ENCODE data around the gene ZNF133.

DNA sequence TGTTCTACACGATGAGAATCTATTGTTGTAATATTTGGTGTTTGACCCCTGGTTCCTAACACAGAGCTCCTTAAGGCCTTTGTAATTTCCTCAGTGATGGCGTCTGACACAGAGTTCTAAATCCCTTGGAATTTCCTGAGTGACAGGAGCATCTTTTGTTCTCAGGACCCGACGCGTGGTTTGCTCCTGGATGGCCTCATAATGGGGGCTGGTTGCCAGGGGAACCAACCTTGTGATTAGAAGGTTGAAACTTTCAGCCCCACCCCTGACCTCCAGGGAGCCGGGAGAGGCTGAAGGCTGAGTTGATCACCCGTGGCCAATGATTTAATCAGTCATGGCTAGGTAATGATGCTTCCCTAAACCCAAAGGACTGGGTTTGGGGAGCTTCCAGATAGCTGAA, 20.5 kb upstream of the ZNF133 start:
- TF ChIP-seq, protein P1, sequence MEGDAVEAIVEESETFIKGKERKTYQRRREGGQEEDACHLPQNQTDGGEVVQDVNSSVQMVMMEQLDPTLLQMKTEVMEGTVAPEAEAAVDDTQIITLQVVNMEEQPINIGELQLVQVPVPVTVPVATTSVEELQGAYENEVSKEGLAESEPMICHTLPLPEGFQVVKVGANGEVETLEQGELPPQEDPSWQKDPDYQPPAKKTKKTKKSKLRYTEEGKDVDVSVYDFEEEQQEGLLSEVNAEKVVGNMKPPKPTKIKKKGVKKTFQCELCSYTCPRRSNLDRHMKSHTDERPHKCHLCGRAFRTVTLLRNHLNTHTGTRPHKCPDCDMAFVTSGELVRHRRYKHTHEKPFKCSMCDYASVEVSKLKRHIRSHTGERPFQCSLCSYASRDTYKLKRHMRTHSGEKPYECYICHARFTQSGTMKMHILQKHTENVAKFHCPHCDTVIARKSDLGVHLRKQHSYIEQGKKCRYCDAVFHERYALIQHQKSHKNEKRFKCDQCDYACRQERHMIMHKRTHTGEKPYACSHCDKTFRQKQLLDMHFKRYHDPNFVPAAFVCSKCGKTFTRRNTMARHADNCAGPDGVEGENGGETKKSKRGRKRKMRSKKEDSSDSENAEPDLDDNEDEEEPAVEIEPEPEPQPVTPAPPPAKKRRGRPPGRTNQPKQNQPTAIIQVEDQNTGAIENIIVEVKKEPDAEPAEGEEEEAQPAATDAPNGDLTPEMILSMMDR (conservative IDR thresholded peaks at IDR 0.05; ENCODE audit: low read depth in 2 of 2): no peak
- TF ChIP-seq STAT1 (IDR thresholded peaks at IDR 0.05; ENCODE audit: unreplicated experiment) (no peak), CREB1 (CRISPR knock-in tag; IDR thresholded peaks at IDR 0.05; ENCODE audit: low read depth) (no peak), EZH2 (IDR thresholded peaks at IDR 0.05; ENCODE audit: low read depth, unreplicated experiment) (no peak), JUNB (IDR thresholded peaks at IDR 0.05; ENCODE audit: unreplicated experiment) (no peak), POLR2AphosphoS5 (IDR thresholded peaks at IDR 0.05; ENCODE audit: low read depth) (no peak), EZH2phosphoT487 (IDR thresholded peaks at IDR 0.05; ENCODE audit: unreplicated experiment) (no peak), NANOG (IDR thresholded peaks at IDR 0.05; ENCODE audit: borderline replicate concordance) (no peak)
- TF ChIP-seq, protein P2, sequence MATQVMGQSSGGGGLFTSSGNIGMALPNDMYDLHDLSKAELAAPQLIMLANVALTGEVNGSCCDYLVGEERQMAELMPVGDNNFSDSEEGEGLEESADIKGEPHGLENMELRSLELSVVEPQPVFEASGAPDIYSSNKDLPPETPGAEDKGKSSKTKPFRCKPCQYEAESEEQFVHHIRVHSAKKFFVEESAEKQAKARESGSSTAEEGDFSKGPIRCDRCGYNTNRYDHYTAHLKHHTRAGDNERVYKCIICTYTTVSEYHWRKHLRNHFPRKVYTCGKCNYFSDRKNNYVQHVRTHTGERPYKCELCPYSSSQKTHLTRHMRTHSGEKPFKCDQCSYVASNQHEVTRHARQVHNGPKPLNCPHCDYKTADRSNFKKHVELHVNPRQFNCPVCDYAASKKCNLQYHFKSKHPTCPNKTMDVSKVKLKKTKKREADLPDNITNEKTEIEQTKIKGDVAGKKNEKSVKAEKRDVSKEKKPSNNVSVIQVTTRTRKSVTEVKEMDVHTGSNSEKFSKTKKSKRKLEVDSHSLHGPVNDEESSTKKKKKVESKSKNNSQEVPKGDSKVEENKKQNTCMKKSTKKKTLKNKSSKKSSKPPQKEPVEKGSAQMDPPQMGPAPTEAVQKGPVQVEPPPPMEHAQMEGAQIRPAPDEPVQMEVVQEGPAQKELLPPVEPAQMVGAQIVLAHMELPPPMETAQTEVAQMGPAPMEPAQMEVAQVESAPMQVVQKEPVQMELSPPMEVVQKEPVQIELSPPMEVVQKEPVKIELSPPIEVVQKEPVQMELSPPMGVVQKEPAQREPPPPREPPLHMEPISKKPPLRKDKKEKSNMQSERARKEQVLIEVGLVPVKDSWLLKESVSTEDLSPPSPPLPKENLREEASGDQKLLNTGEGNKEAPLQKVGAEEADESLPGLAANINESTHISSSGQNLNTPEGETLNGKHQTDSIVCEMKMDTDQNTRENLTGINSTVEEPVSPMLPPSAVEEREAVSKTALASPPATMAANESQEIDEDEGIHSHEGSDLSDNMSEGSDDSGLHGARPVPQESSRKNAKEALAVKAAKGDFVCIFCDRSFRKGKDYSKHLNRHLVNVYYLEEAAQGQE (IDR thresholded peaks at IDR 0.05; ENCODE audit: unreplicated experiment): no peak
- TF ChIP-seq, protein P3, sequence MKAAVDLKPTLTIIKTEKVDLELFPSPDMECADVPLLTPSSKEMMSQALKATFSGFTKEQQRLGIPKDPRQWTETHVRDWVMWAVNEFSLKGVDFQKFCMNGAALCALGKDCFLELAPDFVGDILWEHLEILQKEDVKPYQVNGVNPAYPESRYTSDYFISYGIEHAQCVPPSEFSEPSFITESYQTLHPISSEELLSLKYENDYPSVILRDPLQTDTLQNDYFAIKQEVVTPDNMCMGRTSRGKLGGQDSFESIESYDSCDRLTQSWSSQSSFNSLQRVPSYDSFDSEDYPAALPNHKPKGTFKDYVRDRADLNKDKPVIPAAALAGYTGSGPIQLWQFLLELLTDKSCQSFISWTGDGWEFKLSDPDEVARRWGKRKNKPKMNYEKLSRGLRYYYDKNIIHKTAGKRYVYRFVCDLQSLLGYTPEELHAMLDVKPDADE (IDR thresholded peaks at IDR 0.05): no peak

All from GM23338 (cell line).